Activated T-cell treated with anti-CD3 and anti-CD28 coated beads for 24 hours (primary cell): ENCODE measurements around the gene TMEM181.
"Not testable (repeated sequence)": the region's sequence is repeated elsewhere in the genome, so short reads cannot be mapped to it uniquely, and the experiment has no call there.

Experiments
- DNase-seq: peaks from one replicate; pipeline ENCODE4 v3.0.0-alpha.2; 2020; ENCODE audit warnings: low read depth

The TMEM181 gene, protein sequence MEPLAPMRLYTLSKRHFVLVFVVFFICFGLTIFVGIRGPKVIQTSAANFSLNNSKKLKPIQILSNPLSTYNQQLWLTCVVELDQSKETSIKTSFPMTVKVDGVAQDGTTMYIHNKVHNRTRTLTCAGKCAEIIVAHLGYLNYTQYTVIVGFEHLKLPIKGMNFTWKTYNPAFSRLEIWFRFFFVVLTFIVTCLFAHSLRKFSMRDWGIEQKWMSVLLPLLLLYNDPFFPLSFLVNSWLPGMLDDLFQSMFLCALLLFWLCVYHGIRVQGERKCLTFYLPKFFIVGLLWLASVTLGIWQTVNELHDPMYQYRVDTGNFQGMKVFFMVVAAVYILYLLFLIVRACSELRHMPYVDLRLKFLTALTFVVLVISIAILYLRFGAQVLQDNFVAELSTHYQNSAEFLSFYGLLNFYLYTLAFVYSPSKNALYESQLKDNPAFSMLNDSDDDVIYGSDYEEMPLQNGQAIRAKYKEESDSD

DNA sequence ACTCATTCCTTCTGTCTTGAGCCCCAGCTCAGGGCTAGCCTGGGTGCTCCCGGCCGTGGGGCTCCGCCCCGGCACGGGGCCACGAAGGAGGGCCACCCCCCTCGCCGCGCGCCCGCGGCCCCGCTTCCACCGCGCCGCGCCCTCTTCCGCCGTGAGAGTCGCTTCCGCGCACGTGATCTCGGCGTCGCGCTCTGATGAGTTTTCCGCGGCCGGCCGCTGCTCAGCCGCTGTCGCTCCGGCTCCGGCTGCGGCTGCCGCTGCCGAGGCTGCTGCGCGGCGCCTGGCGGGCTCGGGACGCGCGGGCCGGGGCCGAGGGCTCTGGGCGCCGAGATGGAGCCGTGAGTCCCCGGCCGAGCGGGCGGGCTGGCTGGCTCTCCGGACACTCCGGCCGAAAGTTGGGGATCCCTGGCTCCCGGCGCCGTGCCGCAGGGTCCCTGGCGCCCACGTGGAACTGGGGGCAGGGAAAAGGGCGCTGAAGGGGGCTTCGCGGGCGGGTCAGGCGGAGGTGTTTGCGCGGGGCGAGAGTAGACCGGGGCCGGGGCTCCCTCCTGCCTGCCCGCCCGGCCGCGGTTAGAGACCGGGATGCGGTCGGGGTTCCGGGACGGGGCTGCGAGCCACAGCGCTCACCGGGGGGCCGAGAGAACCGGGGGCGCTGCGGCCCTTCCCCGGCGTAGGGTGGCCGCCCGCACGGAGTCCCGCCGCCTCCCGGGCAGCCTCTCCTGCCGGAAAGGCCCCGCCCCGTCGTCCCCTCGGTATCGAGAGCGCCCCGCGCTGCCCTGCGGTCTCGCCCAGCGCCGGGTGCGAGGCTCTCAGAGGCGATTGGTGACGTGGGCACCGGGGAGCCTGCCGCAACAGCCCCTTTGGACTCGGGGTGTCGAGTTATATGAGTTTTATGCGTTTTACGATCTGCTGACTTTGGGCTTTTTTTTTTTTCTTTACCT lies at the start of gene TMEM181:
TSS of gene TMEM181 (plus strand) at position 197 of the 941 bp plus-strand sequence. CDS start at position 331, 134 bp downstream.
- DNase-seq: peak; percentile 80

DNA sequence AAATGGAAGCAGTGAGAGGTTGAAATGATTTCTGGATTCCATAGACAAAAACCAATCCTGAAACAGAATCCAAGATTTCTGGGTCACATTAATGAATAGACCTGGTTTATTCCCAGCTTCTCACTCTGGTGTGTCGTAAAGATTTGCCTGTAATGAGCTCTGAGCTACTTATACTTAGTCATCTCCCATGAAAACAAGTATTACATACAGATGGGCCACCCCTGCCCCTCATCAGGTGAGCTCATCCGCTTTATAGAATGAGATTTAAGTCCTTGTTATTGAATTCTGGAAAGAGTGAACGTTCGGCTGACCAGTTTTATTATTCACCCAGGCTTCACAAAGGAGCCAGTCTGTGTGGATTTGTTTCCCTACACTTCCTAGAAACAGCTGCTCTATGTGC lies 47.1 kb upstream of the TMEM181 start:
- DNase-seq: no peak

GRCh38 chr6:158514176-158514575 lies 45.7 kb upstream of the TMEM181 start:
- DNase-seq: no peak

- no peak for DNase-seq
Observed at GRCh38 chr6:158514991-158515390, 44.9 kb upstream of the TMEM181 start.

DNA sequence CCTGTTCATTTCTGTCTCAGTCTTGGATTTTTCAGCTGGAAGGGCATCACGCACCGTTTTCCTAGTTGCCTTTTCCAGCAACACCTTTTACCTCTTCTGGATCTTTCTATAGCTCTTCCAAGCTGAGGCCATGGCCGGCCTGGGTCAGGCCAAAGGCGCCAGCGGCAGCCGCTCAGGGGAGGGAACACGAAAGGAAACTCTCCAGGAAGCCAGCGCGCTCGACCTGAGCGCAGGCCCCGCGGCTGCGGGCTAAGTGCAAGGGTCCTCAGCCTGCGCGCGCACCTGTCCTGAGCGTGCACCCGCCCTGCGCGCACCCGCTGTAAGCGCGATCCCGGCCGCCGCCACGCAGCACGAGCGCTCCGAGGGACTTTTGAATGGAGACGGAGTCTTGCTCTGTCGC lies 43.8 kb upstream of the TMEM181 start:
- no peak for DNase-seq

- no peak for DNase-seq
Observed at GRCh38 chr6:158517038-158517437, 42.9 kb upstream of the TMEM181 start.

GRCh38 chr6:158517581-158517980 lies 42.3 kb upstream of the TMEM181 start:
- DNase-seq: no peak

- DNase-seq: peak; percentile 37
Observed at GRCh38 chr6:158518191-158519127, 41.4 kb upstream of the TMEM181 start.

- no peak for DNase-seq
Observed at GRCh38 chr6:158519300-158519699, 40.6 kb upstream of the TMEM181 start.

DNA sequence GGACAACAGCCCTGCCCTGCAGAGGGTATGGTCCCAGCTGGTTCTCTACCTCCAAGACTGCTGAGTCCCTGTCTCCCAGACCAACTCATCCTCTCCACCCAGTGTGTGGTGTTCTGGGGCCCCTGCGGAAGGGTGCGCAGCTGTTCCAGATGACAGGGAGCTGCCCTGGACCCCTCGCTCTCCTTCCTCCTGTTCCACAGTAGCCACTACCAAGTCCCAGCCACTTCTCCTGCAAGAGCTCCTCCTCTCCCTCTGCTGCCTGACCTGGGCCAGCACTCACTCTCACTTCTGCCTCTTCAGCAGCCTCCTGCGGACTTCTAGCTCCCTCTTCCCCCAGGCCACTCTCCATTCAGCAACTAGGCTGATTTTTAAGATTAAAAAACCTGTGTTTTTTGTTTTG lies 40.1 kb upstream of the TMEM181 start:
- DNase-seq: no peak

- DNase-seq: not testable (repeated sequence)
Observed at GRCh38 chr6:158520975-158521374, 38.9 kb upstream of the TMEM181 start.

- no peak for DNase-seq
Observed at GRCh38 chr6:158521759-158522158, 38.1 kb upstream of the TMEM181 start.

DNA sequence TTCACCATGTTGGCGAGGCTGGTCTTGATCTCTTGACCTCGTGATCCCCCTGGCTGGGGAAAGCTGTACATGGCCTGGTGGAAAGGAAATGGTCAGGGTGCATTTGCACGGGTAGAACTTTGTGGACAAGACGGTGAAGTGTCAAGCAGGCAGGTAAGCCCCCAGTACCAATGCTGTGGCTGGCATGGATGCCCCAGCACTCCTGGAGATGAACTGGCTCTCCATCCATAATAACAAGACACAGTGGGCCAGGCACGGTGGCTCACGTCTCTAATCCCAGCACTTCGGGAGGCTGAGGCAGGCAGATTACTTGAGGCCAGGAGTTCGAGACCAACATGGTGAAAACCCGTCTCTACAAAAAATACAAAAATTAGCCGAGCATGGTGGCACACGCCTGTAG lies 37.3 kb upstream of the TMEM181 start:
- DNase-seq: no peak

GRCh38 chr6:158524311-158524710 lies 35.6 kb upstream of the TMEM181 start:
- no peak for DNase-seq

DNA sequence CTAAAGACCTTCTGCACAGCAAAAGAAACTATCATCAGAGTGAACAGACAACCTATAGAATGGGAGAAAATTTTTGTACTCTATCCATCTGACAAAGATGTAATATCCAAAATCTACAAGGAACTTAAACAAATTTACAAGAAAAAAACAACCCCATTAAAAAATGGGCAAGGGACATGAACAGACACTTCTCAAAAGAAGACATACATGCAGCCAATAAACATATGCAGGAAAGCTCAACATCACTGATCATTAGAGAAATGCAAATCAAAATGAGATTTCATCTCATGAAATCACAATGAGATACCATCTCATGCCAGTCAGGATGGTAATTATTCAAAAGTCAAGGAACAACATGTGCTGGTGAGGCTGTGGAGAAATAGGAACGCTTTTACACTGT lies 32.0 kb upstream of the TMEM181 start:
- not testable (repeated sequence) for DNase-seq

DNA sequence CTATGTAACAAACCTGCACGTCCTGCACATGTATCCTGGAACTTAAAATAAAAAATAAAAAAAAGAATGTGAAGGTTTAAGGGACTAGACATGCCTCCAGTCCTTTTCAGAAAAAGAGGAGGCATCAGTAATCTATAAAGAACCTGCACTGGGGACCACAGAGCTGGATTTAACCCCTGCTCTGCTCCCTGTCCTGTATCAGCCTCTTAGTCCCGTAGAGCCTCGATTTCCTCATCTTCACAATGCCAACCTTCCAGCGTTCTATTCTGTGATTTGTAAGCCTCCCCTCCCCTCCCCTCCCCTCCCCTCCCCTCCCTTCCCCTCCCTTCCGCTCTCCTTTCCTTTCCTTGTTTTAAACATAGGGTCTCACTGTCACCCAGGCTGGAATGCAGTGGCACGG lies 31.1 kb upstream of the TMEM181 start:
- DNase-seq: no peak

DNA sequence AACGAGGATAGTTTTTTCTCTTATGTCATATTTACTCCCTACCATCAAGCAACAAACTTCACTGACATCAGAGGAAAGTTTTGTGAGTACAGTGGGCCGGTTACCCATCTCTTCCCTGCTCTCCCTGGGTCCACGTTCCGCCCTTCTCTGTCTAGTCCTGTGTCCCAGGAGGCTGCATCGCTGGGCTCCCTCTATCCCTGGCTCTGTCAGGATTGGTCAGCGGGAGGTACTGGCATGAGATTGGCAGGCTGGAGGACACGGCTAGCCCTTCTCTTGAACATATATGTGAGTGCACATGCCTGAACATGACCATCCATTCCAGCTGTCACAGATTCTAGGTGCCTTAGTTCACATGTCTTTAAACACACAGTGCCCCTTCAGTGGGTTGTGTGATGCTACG lies 30.3 kb upstream of the TMEM181 start:
- DNase-seq: no peak

- DNase-seq: no peak
Observed at GRCh38 chr6:158531566-158531965, 28.3 kb upstream of the TMEM181 start.

- DNase-seq: no peak
Observed at GRCh38 chr6:158531970-158532369, 27.9 kb upstream of the TMEM181 start.

GRCh38 chr6:158536084-158536890 lies 23.6 kb upstream of the TMEM181 start:
- peak; percentile 53 for DNase-seq
